Measurements from ENCODE around the gene FOXK1.
A peak's percentile ranks its signal among the peaks of the same experiment; 100 is the strongest.

Gene FOXK1

GRCh38 chr7:4745971-4746919 lies 64.2 kb downstream of the FOXK1 start:
- Mint-ChIP-seq H3K27me3 (ENCODE audit: low read depth) (no peaks in the 10 kb centered on the region), H3K9me3 (no peaks in the 10 kb centered on the region), H3K27ac (peak overlapping the region; percentile 95), H3K36me3 (ENCODE audit: low read depth) (peaks cover 22% of the 10 kb centered on the region), H3K4me3 (peak overlapping the region; percentile 82), H3K4me1 (ENCODE audit: low read depth) (peaks cover 46% of the 10 kb centered on the region)

GRCh38 chr7:4747013-4747412 lies 64.9 kb downstream of the FOXK1 start:
- no peaks in the 10 kb centered on the region for H3K27me3 Mint-ChIP-seq (ENCODE audit: low read depth)
- H3K36me3 Mint-ChIP-seq (ENCODE audit: low read depth) = peaks cover 17% of the 10 kb centered on the region
- H3K4me1 Mint-ChIP-seq (ENCODE audit: low read depth) = peaks cover 44% of the 10 kb centered on the region
- no peaks in the 10 kb centered on the region for H3K9me3 Mint-ChIP-seq
- peak overlapping the region; percentile 82 for H3K27ac Mint-ChIP-seq
- peak overlapping the region; percentile 21 for H3K4me3 Mint-ChIP-seq

- peak overlapping the region; percentile 67 for H3K4me3 Mint-ChIP-seq
- peak overlapping the region; percentile 87 for H3K27ac Mint-ChIP-seq
- H3K27me3 Mint-ChIP-seq (ENCODE audit: low read depth) = no peaks in the 10 kb centered on the region
- H3K36me3 Mint-ChIP-seq (ENCODE audit: low read depth) = peaks cover 17% of the 10 kb centered on the region
- no peaks in the 10 kb centered on the region for H3K9me3 Mint-ChIP-seq
- peaks cover 41% of the 10 kb centered on the region for H3K4me1 Mint-ChIP-seq (ENCODE audit: low read depth)
These were observed 65.7 kb downstream of the FOXK1 start for GRCh38 chr7:4747746-4748145.

- Mint-ChIP-seq H3K36me3 (ENCODE audit: low read depth) (peaks cover 17% of the 10 kb centered on the region), H3K4me3 (peak overlapping the region; percentile 67), H3K9me3 (no peaks in the 10 kb centered on the region), H3K27ac (peak overlapping the region; percentile 87), H3K27me3 (ENCODE audit: low read depth) (no peaks in the 10 kb centered on the region), H3K4me1 (ENCODE audit: low read depth) (peaks cover 42% of the 10 kb centered on the region)
These were observed 66.2 kb downstream of the FOXK1 start for GRCh38 chr7:4748231-4748681.

- no peaks in the 10 kb centered on the region for H3K9me3 Mint-ChIP-seq
- peaks cover 11% of the 10 kb centered on the region for H3K36me3 Mint-ChIP-seq (ENCODE audit: low read depth)
- no peaks in the 10 kb centered on the region for H3K27me3 Mint-ChIP-seq (ENCODE audit: low read depth)
- H3K27ac Mint-ChIP-seq = no peak overlapping the region
- H3K4me3 Mint-ChIP-seq = no peak overlapping the region
- peaks cover 36% of the 10 kb centered on the region for H3K4me1 Mint-ChIP-seq (ENCODE audit: low read depth)
These were observed 67.3 kb downstream of the FOXK1 start for GRCh38 chr7:4749363-4749762.

- peaks cover 9% of the 10 kb centered on the region for H3K36me3 Mint-ChIP-seq (ENCODE audit: low read depth)
- peaks cover 32% of the 10 kb centered on the region for H3K4me1 Mint-ChIP-seq (ENCODE audit: low read depth)
These were observed 67.7 kb downstream of the FOXK1 start for GRCh38 chr7:4749798-4750197.

GRCh38 chr7:4751398-4751947 lies 69.4 kb downstream of the FOXK1 start:
- Mint-ChIP-seq H3K9me3 (no peaks in the 10 kb centered on the region), H3K4me1 (ENCODE audit: low read depth) (peaks cover 20% of the 10 kb centered on the region), H3K36me3 (ENCODE audit: low read depth) (peaks cover 14% of the 10 kb centered on the region), H3K27me3 (ENCODE audit: low read depth) (no peaks in the 10 kb centered on the region), H3K4me3 (no peak overlapping the region), H3K27ac (no peak overlapping the region)

More at GRCh38 chr7:4749798-4750197, 67.7 kb downstream of the FOXK1 start:
- Mint-ChIP-seq H3K9me3 (no peaks in the 10 kb centered on the region), H3K4me3 (no peak overlapping the region), H3K27me3 (ENCODE audit: low read depth) (no peaks in the 10 kb centered on the region), H3K27ac (no peak overlapping the region)

GRCh38 chr7:4753598-4754432 lies 71.7 kb downstream of the FOXK1 start:
- H3K9me3 Mint-ChIP-seq = no peaks in the 10 kb centered on the region
- H3K36me3 Mint-ChIP-seq (ENCODE audit: low read depth) = peaks cover 5% of the 10 kb centered on the region
- H3K4me3 Mint-ChIP-seq = no peak overlapping the region
- H3K27me3 Mint-ChIP-seq (ENCODE audit: low read depth) = no peaks in the 10 kb centered on the region
- H3K4me1 Mint-ChIP-seq (ENCODE audit: low read depth) = peaks cover 7% of the 10 kb centered on the region
- H3K27ac Mint-ChIP-seq = no peak overlapping the region

GRCh38 chr7:4754433-4755010 lies 72.4 kb downstream of the FOXK1 start:
- Mint-ChIP-seq H3K4me1 (ENCODE audit: low read depth) (peaks cover 7% of the 10 kb centered on the region), H3K9me3 (no peaks in the 10 kb centered on the region), H3K36me3 (ENCODE audit: low read depth) (peaks cover 5% of the 10 kb centered on the region), H3K27ac (no peak overlapping the region), H3K4me3 (no peak overlapping the region), H3K27me3 (ENCODE audit: low read depth) (no peaks in the 10 kb centered on the region)

GRCh38 chr7:4755045-4755444 lies 73.0 kb downstream of the FOXK1 start:
- H3K27me3 Mint-ChIP-seq (ENCODE audit: low read depth) = no peaks in the 10 kb centered on the region
- no peaks in the 10 kb centered on the region for H3K9me3 Mint-ChIP-seq
- H3K4me3 Mint-ChIP-seq = no peak overlapping the region
- peaks cover 7% of the 10 kb centered on the region for H3K36me3 Mint-ChIP-seq (ENCODE audit: low read depth)
- H3K27ac Mint-ChIP-seq = no peak overlapping the region
- H3K4me1 Mint-ChIP-seq (ENCODE audit: low read depth) = peaks cover 7% of the 10 kb centered on the region

GRCh38 chr7:4758111-4758510 lies 76.0 kb downstream of the FOXK1 start:
- Mint-ChIP-seq H3K4me1 (ENCODE audit: low read depth) (peaks cover 5% of the 10 kb centered on the region), H3K4me3 (no peak overlapping the region), H3K27me3 (ENCODE audit: low read depth) (no peaks in the 10 kb centered on the region), H3K27ac (no peak overlapping the region), H3K36me3 (ENCODE audit: low read depth) (peaks cover 22% of the 10 kb centered on the region), H3K9me3 (no peaks in the 10 kb centered on the region)

GRCh38 chr7:4758791-4759190 lies 76.7 kb downstream of the FOXK1 start:
- H3K9me3 Mint-ChIP-seq = no peaks in the 10 kb centered on the region
- no peaks in the 10 kb centered on the region for H3K27me3 Mint-ChIP-seq (ENCODE audit: low read depth)
- no peak overlapping the region for H3K27ac Mint-ChIP-seq
- no peaks in the 10 kb centered on the region for H3K4me1 Mint-ChIP-seq (ENCODE audit: low read depth)
- peaks cover 22% of the 10 kb centered on the region for H3K36me3 Mint-ChIP-seq (ENCODE audit: low read depth)
- H3K4me3 Mint-ChIP-seq = no peak overlapping the region

GRCh38 chr7:4759211-4759610 lies 77.1 kb downstream of the FOXK1 start:
- H3K9me3 Mint-ChIP-seq = no peaks in the 10 kb centered on the region
- H3K4me1 Mint-ChIP-seq (ENCODE audit: low read depth) = no peaks in the 10 kb centered on the region
- no peak overlapping the region for H3K27ac Mint-ChIP-seq
- no peaks in the 10 kb centered on the region for H3K27me3 Mint-ChIP-seq (ENCODE audit: low read depth)
- peaks cover 22% of the 10 kb centered on the region for H3K36me3 Mint-ChIP-seq (ENCODE audit: low read depth)
- no peak overlapping the region for H3K4me3 Mint-ChIP-seq

- Mint-ChIP-seq H3K4me1 (ENCODE audit: low read depth) (no peaks in the 10 kb centered on the region), H3K27me3 (ENCODE audit: low read depth) (no peaks in the 10 kb centered on the region), H3K4me3 (no peak overlapping the region), H3K9me3 (no peaks in the 10 kb centered on the region), H3K27ac (no peak overlapping the region), H3K36me3 (ENCODE audit: low read depth) (peaks cover 17% of the 10 kb centered on the region)
These were observed 78.9 kb downstream of the FOXK1 start for GRCh38 chr7:4760952-4761351.
